ENCODE results near the gene RNF123. TPM values are rescaled to one million over a fixed set of nuclear protein-coding genes. Genes with fewer than 3 reads are reported as not detected.
A peak's percentile ranks its signal among the peaks of the same experiment; 100 is the strongest.

RNF123 gene
- polyA plus RNA-seq, 10 donors = 28.4 to 45.3 (median 41.6) TPM

- DNase-seq = no peak
Observed at GRCh38 chr3:49657208-49657915, 32.0 kb upstream of the RNF123 start.

GRCh38 chr3:49658711-49659110 is 30.6 kb upstream of the RNF123 start:
- DNase-seq = no peak

GRCh38 chr3:49659756-49660155 is 29.6 kb upstream of the RNF123 start:
- DNase-seq = no peak

- DNase-seq = no peak
Observed at GRCh38 chr3:49661281-49661680, 28.1 kb upstream of the RNF123 start.

- DNase-seq = no peak
Observed at GRCh38 chr3:49662021-49662420, 27.3 kb upstream of the RNF123 start.

GRCh38 chr3:49662720-49663413 is 26.5 kb upstream of the RNF123 start:
- no peak for DNase-seq

- DNase-seq = no peak
Observed at GRCh38 chr3:49663831-49664230, 25.5 kb upstream of the RNF123 start.

- DNase-seq = no peak
Observed at GRCh38 chr3:49664300-49664699, 25.1 kb upstream of the RNF123 start.

GRCh38 chr3:49665822-49666519 is 23.4 kb upstream of the RNF123 start:
- no peak for DNase-seq

- no peak for DNase-seq
Observed at GRCh38 chr3:49666592-49666991, 22.8 kb upstream of the RNF123 start.

- no peak for DNase-seq
Observed at GRCh38 chr3:49667701-49668413, 21.5 kb upstream of the RNF123 start.

GRCh38 chr3:49668414-49668797 is 21.0 kb upstream of the RNF123 start:
- no peak for DNase-seq

GRCh38 chr3:49668861-49669260 is 20.5 kb upstream of the RNF123 start:
- DNase-seq = no peak

- no peak for DNase-seq
Observed at GRCh38 chr3:49669352-49669751, 20.0 kb upstream of the RNF123 start.

GRCh38 chr3:49670940-49671290 is 18.4 kb upstream of the RNF123 start:
- no peak for DNase-seq

- peak; percentile 43 to 78 (median 66) for DNase-seq
Observed at GRCh38 chr3:49671291-49672288, 17.8 kb upstream of the RNF123 start.

GRCh38 chr3:49673121-49673714 is 16.1 kb upstream of the RNF123 start:
- peak in 1 of 3 donors; percentile 38 for DNase-seq

- peak; percentile 94 to 97 (median 94) for DNase-seq
Observed at GRCh38 chr3:49673715-49674496, 15.5 kb upstream of the RNF123 start, which contains the start of gene APEH. Gene APEH (plus strand): TSS chr3:49674351. CDS start chr3:49674402, 51 bp downstream.

GRCh38 chr3:49674497-49674983 is 14.8 kb upstream of the RNF123 start:
- DNase-seq = no peak
